Dermis microvascular lymphatic vessel endothelial cell (primary cell): ENCODE data around the gene NOS2. TPM values are rescaled to one million over a fixed set of nuclear protein-coding genes. Genes with fewer than 3 reads are reported as not detected.

Source experiments
- DNase-seq, 2 donors: peaks; one replicate each; pipeline versions ENCODE4 v3.0.0 to v3.0.0-alpha.2; 2010; ENCODE audit warnings: low read depth in 2 of 2
- total RNA-seq: library from RNA; depleted of rRNA; stranded (reverse); fragments of >200 nt; gene quantifications from 2 replicates; pipeline ENCODE4 v1.2.1, GENCODE V29; 2014

Gene NOS2
- total RNA-seq, 1 donor from 2014 or later, result 0.77 TPM

GRCh38 chr17:27721797-27722196, 78.5 kb downstream of the NOS2 start:
- no peak for DNase-seq

Other genes with a start within 250 kb of the NOS2 start
- 26.1 and 69.7 TPM in 2 replicates for gene LGALS9, start 169.3 kb downstream of the NOS2 start, total RNA-seq
- gene LYRM9, start 92.8 kb upstream of the NOS2 start, total RNA-seq, result 3.6 and 6.3 TPM in 2 replicates
- gene NLK, start 242.1 kb upstream of the NOS2 start, total RNA-seq, result 28.9 and 35.1 TPM in 2 replicates